KMS-11 (cell line): Measurements from ENCODE around the gene RAB33B.

Experiments used
- H2AFZ ChIP-seq: fragments of 200-600 bp; sonication (generic); 2 replicates; pipeline ENCODE4 v1.6.1; 2016; ENCODE audit warnings: antibody characterized with exemption, mixed run types, low read depth
- H3K27ac ChIP-seq: fragments of 200-600 bp; sonication (generic); 2 replicates; pipeline ENCODE4 v1.6.1; 2016; ENCODE audit warnings: mild to moderate bottlenecking, mixed run types
- H3K27me3 ChIP-seq: fragments of 200-600 bp; sonication (generic); 2 replicates; pipeline ENCODE4 v1.6.1; 2017; ENCODE audit warnings: mild to moderate bottlenecking, low read depth, mixed run types, moderate library complexity; ENCODE audit not compliant: insufficient read depth
- H3K36me3 ChIP-seq: fragments of 200-600 bp; sonication (generic); 2 replicates; pipeline ENCODE4 v1.6.1; 2017; ENCODE audit warnings: mild to moderate bottlenecking, mixed run types; ENCODE audit not compliant: insufficient read depth
- H3K4me1 ChIP-seq: fragments of 200-600 bp; sonication (generic); 2 replicates; pipeline ENCODE4 v1.6.1; 2016; ENCODE audit warnings: mild to moderate bottlenecking, low read depth, mixed run types; ENCODE audit not compliant: poor library complexity, severe bottlenecking
- H3K4me2 ChIP-seq: fragments of 200-600 bp; sonication (generic); 2 replicates; pipeline ENCODE4 v1.7.0; 2016; ENCODE audit warnings: mild to moderate bottlenecking, mixed run types
- H3K4me3 ChIP-seq: fragments of 200-600 bp; sonication (generic); IDR thresholded peaks from 2 replicates; pipeline ENCODE4 v1.6.1; 2017; ENCODE audit warnings: low read depth, low read length, mixed read lengths; ENCODE audit not compliant: insufficient read depth
- H3K79me2 ChIP-seq: fragments of 200-600 bp; sonication (generic); 2 replicates; pipeline ENCODE4 v1.6.1; 2016; ENCODE audit warnings: low read depth, mixed run types; ENCODE audit not compliant: insufficient read depth
- H3K9ac ChIP-seq: fragments of 200-600 bp; sonication (generic); 2 replicates; pipeline ENCODE4 v1.6.1; 2016; ENCODE audit warnings: mild to moderate bottlenecking, mixed run types
- H4K20me1 ChIP-seq: fragments of 200-600 bp; sonication (generic); 2 replicates; pipeline ENCODE4 v1.6.1; 2016; ENCODE audit warnings: mild to moderate bottlenecking, mixed run types; ENCODE audit not compliant: insufficient read depth
- TF ChIP-seq, protein P1 (sequence below): fragments of 200-600 bp; sonication (generic); conservative IDR thresholded peaks from 2 replicates; pipeline ENCODE4 v1.6.1; 2017; ENCODE audit warnings: low read depth, mild to moderate bottlenecking, antibody characterized with exemption, low read length, moderate library complexity, mixed read lengths

Gene RAB33B

DNA sequence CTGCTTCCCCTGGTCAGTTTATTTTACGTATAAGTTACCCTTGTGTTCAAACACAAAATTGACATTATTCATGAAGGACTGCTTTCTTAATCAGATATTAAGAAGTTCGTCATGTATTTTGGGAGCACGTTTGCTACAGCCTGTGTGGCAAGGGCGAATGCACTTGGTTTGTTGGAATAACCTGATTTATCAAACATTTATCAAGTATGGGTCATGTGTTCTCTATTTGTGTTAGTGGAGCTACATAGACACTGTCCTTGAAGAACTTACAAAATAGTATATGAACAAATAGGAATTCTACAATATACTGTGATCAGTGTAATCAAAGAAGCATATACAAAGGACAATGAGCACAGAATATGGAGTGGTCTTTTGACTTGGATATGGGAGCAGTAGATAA lies 22.4 kb downstream of the RAB33B start:
- no peak overlapping the region for H3K27ac ChIP-seq
- H3K36me3 ChIP-seq: 0 out of 2 replicates have a peak, but pooled peaks cover 3% of the 10 kb centered on the region
- H3K79me2 ChIP-seq: no peaks in the 10 kb centered on the region
- TF ChIP-seq, protein P1, sequence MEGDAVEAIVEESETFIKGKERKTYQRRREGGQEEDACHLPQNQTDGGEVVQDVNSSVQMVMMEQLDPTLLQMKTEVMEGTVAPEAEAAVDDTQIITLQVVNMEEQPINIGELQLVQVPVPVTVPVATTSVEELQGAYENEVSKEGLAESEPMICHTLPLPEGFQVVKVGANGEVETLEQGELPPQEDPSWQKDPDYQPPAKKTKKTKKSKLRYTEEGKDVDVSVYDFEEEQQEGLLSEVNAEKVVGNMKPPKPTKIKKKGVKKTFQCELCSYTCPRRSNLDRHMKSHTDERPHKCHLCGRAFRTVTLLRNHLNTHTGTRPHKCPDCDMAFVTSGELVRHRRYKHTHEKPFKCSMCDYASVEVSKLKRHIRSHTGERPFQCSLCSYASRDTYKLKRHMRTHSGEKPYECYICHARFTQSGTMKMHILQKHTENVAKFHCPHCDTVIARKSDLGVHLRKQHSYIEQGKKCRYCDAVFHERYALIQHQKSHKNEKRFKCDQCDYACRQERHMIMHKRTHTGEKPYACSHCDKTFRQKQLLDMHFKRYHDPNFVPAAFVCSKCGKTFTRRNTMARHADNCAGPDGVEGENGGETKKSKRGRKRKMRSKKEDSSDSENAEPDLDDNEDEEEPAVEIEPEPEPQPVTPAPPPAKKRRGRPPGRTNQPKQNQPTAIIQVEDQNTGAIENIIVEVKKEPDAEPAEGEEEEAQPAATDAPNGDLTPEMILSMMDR: no peak
- H2AFZ ChIP-seq: no peak overlapping the region
- H3K4me3 ChIP-seq: no peak overlapping the region
- no peaks in the 10 kb centered on the region for H3K27me3 ChIP-seq
- H3K4me2 ChIP-seq: no peak overlapping the region
- no peak overlapping the region for H3K9ac ChIP-seq
- peaks cover 54% of the 10 kb centered on the region for H3K4me1 ChIP-seq
- H4K20me1 ChIP-seq: no peaks in the 10 kb centered on the region

DNA sequence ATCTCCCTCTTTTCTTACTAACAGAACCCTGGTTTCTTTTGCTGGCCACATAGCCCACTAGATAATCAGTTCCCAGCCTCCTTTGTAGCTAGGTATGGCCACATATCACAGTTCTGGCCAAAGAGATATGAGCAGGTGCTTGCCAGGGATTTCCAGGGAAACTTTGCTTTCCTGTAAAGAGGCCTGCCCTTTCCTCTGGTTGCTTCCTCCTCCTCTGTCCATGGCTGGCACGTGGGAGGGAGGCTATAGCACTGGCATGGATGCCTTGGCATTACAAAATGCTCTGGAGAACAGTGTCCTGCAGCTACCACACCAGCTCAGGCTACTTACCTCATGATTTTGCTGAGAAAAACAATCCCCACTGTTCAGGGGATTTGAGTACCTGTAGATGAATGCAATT lies 27.5 kb downstream of the RAB33B start:
- H2AFZ ChIP-seq: no peak overlapping the region
- TF ChIP-seq, protein P1: no peak
- H3K79me2 ChIP-seq: no peaks in the 10 kb centered on the region
- no peak overlapping the region for H3K9ac ChIP-seq
- H3K4me3 ChIP-seq: no peak overlapping the region
- no peak overlapping the region for H3K4me2 ChIP-seq
- no peak overlapping the region for H3K27ac ChIP-seq
- H4K20me1 ChIP-seq: no peaks in the 10 kb centered on the region
- H3K4me1 ChIP-seq: peaks cover 32% of the 10 kb centered on the region
- no peaks in the 10 kb centered on the region for H3K36me3 ChIP-seq
- no peaks in the 10 kb centered on the region for H3K27me3 ChIP-seq

DNA sequence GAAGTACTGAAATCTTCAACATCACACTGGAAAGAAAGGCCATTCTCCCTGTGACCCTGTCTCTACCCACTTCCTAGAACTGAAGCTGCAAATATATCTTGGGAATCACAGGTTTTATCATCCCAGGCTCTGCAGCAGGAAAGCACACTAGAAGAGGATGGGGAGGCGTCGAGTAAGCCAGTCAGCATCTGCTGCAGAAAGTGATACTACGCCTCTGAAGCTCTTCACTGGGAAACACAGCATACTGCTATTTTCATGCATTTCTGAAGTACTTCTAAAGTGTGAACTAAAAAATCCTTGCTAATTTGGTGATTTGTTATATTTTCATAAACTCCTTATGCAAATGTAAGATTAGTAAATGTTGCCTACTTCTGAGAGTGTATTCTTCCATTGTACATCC lies 29.1 kb downstream of the RAB33B start:
- no peaks in the 10 kb centered on the region for H3K27me3 ChIP-seq
- H3K9ac ChIP-seq: no peak overlapping the region
- H3K4me2 ChIP-seq: no peak overlapping the region
- TF ChIP-seq, protein P1: no peak
- peaks cover 21% of the 10 kb centered on the region for H3K4me1 ChIP-seq
- no peaks in the 10 kb centered on the region for H3K36me3 ChIP-seq
- H3K4me3 ChIP-seq: no peak overlapping the region
- no peak overlapping the region for H3K27ac ChIP-seq
- no peak overlapping the region for H2AFZ ChIP-seq
- no peaks in the 10 kb centered on the region for H4K20me1 ChIP-seq
- no peaks in the 10 kb centered on the region for H3K79me2 ChIP-seq

DNA sequence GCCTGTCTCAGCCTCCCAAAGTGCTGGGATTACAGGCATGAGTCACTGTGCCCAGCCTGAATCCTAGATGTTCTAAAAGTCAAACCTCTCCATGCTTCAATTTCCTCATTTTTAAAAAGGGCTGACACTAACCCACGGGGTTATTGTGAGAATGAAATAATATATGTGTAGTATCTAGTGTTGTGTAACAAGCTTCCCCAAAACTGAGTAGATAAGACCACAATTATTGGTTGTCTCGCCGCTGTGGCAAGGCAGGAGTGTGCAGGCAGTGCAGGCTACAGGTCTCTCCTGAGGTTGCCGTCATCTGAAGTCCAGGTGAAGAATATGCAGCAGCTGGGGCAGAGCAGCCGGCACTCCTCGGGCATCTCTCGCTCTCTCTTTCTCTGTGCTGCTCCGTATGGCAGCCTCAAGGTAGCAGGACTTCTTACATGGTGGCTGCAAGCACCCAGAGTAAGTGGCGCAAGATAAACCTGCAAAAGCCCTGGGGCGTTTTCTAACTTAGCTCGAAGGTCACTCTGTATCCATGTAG lies 30.9 kb downstream of the RAB33B start:
- Histone ChIP-seq H3K27me3 (no peaks in the 10 kb centered on the region), H3K9ac (no peak overlapping the region), H3K36me3 (no peaks in the 10 kb centered on the region), H3K27ac (no peak overlapping the region), H3K4me2 (no peak overlapping the region), H3K4me3 (no peak overlapping the region), H2AFZ (no peak overlapping the region), H3K4me1 (peaks cover 4% of the 10 kb centered on the region), H4K20me1 (no peaks in the 10 kb centered on the region), H3K79me2 (no peaks in the 10 kb centered on the region)
- TF ChIP-seq, protein P1: no peak
